RPMI7951 (cell line): ENCODE results near the gene RTF1. TPM values are rescaled to one million over a fixed set of nuclear protein-coding genes. Genes with fewer than 3 reads are reported as not detected.
A peak's percentile ranks its signal among the peaks of the same experiment; 100 is the strongest.

Source experiments
- DNase-seq: peaks from one replicate; pipeline ENCODE4 v3.0.0-alpha.2; 2012; ENCODE audit warnings: low read depth
- total RNA-seq: library from RNA; depleted of rRNA; stranded (reverse); fragments of >200 nt; shearing (Covaris generic); gene quantifications from 2 replicates; pipeline ENCODE4 v1.2.3, GENCODE V29; 2014

RTF1 gene
- total RNA-seq, 1 experiment from 2014 or later: 25.1 TPM

- DNase-seq: peak; percentile 17
These were observed 70.9 kb downstream of the RTF1 start for GRCh38 chr15:41487802-41488201.

GRCh38 chr15:41489641-41490040 lies 72.7 kb downstream of the RTF1 start:
- DNase-seq: no peak

GRCh38 chr15:41490355-41490754 lies 73.5 kb downstream of the RTF1 start:
- DNase-seq: peak; percentile 98

- no peak for DNase-seq
These were observed 75.0 kb downstream of the RTF1 start for GRCh38 chr15:41491889-41492288.

GRCh38 chr15:41492597-41493204 lies 75.8 kb downstream of the RTF1 start:
- no peak for DNase-seq

- peak; percentile 90 for DNase-seq
These were observed 76.5 kb downstream of the RTF1 start, which contains the start of gene ITPKA for GRCh38 chr15:41493205-41493901. ITPKA (plus strand) TSS chr15:41493874; CDS start chr15:41493928, 54 bp downstream.

- DNase-seq: no peak
These were observed 77.0 kb downstream of the RTF1 start for GRCh38 chr15:41493902-41494189.

- no peak for DNase-seq
These were observed 77.5 kb downstream of the RTF1 start for GRCh38 chr15:41494190-41494921.

GRCh38 chr15:41494922-41495735 lies 78.2 kb downstream of the RTF1 start:
- no peak for DNase-seq

GRCh38 chr15:41495736-41496599 lies 79.1 kb downstream of the RTF1 start:
- no peak for DNase-seq

GRCh38 chr15:41498657-41499056 lies 81.8 kb downstream of the RTF1 start:
- DNase-seq: no peak

- DNase-seq: no peak
These were observed 82.4 kb downstream of the RTF1 start for GRCh38 chr15:41499109-41499851.

- peak; percentile 28 for DNase-seq
These were observed 84.5 kb downstream of the RTF1 start for GRCh38 chr15:41501191-41501917.

GRCh38 chr15:41501931-41502794 lies 85.3 kb downstream of the RTF1 start:
- DNase-seq: no peak

GRCh38 chr15:41502795-41503668 lies 86.1 kb downstream of the RTF1 start:
- no peak for DNase-seq

GRCh38 chr15:41503669-41504010 lies 86.7 kb downstream of the RTF1 start:
- no peak for DNase-seq

- no peak for DNase-seq
These were observed 88.0 kb downstream of the RTF1 start for GRCh38 chr15:41504751-41505492.
